Breast epithelium (tissue), 3 donors: ENCODE data around the gene MYO5B.

ENCODE experiments used
- POLR2A ChIP-seq: fragments of 450-650 bp; IDR thresholded peaks from one replicate; pipeline ENCODE4 v1.6.1; 2016; ENCODE audit warnings: antibody characterized with exemption, mild to moderate bottlenecking, moderate library complexity
- POLR2AphosphoS5 ChIP-seq, 3 donors: sonication (generic); formaldehyde crosslinking; IDR thresholded peaks; one replicate each; pipeline ENCODE4 v1.6.1; 2017; ENCODE audit warnings: antibody characterized with exemption in 3 of 3
- TF ChIP-seq, protein P1 (sequence below), 3 donors: fragments of 450-650 bp; IDR thresholded peaks; one replicate each; pipeline ENCODE4 v1.5.1; 2016 to 2017; ENCODE audit warnings: antibody characterized with exemption in 3 of 3, mild to moderate bottlenecking in 3 of 3, moderate library complexity in 3 of 3

DNA sequence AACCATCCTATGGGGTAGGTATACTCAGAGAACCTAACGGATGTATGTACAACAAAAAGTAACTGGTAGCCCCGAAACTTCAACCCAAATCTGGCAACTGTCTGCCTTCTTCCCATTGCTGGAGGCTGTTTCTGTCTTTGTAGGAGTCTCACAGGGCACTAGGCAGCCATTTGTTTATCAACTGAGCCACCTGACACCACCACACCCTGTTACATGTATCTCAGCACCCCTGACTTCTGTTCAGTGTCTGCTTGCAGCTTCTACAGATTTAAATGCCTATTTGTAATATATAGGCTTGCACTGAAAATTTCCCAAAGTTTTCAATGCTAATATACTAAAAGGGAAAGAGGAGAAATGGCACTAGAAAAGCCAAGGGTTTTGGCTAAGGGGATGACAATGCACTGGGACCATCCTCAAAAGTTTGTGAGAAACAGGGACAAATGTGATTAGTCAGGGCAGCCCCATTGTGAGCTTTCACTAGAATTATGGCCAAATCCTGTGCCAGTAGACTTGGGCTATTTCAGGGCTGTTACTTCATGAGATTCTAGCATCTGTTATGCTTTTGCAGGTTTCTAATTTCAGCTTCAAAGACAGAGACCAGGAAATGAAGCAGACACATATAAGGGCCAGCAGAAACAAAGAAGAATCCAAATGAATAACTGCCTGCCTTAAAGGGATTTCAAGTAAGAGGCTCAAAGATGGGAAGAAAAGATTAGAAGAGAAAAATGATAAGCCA, 103.3 kb downstream of the MYO5B start:
- TF ChIP-seq, protein P1, sequence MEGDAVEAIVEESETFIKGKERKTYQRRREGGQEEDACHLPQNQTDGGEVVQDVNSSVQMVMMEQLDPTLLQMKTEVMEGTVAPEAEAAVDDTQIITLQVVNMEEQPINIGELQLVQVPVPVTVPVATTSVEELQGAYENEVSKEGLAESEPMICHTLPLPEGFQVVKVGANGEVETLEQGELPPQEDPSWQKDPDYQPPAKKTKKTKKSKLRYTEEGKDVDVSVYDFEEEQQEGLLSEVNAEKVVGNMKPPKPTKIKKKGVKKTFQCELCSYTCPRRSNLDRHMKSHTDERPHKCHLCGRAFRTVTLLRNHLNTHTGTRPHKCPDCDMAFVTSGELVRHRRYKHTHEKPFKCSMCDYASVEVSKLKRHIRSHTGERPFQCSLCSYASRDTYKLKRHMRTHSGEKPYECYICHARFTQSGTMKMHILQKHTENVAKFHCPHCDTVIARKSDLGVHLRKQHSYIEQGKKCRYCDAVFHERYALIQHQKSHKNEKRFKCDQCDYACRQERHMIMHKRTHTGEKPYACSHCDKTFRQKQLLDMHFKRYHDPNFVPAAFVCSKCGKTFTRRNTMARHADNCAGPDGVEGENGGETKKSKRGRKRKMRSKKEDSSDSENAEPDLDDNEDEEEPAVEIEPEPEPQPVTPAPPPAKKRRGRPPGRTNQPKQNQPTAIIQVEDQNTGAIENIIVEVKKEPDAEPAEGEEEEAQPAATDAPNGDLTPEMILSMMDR (IDR thresholded peaks at IDR 0.05): no peak
- no peak for TF ChIP-seq POLR2A
- TF ChIP-seq POLR2AphosphoS5 (IDR thresholded peaks at IDR 0.05): no peak
